Thymus (tissue), 11 donors: ENCODE results near the gene SYTL3. TPM values are rescaled to one million over a fixed set of nuclear protein-coding genes. Genes with fewer than 3 reads are reported as not detected.

ENCODE experiments used
- DNase-seq, 9 donors: peaks; one replicate each; pipeline ENCODE4 v3.0.0-alpha.2; 2013; ENCODE audit warnings: low spot score in 9 of 9, low read depth in 6 of 9, missing footprints in 1 of 9
- H3K27ac ChIP-seq, 2 donors: one replicate each; pipeline ENCODE4 v1.5.1; 2013; ENCODE audit warnings: control low read depth in 1 of 2, low read depth in 1 of 2, low read length in 1 of 2, mild to moderate bottlenecking in 1 of 2, moderate library complexity in 1 of 2
- H3K27me3 ChIP-seq, 2 donors: one replicate each; pipeline ENCODE4 v1.5.1; 2013; ENCODE audit warnings: low read length in 1 of 2; ENCODE audit not compliant: control insufficient read depth in 2 of 2, insufficient read depth in 1 of 2
- H3K36me3 ChIP-seq, 2 donors: one replicate each; pipeline ENCODE4 v1.5.1; 2013; ENCODE audit warnings: low read length in 1 of 2, mild to moderate bottlenecking in 1 of 2, moderate library complexity in 1 of 2; ENCODE audit not compliant: control insufficient read depth in 2 of 2, insufficient read depth in 2 of 2
- H3K4me1 ChIP-seq, 2 donors: one replicate each; pipeline ENCODE4 v1.5.1; 2013; ENCODE audit warnings: low read length in 2 of 2; ENCODE audit not compliant: control insufficient read depth in 2 of 2, insufficient read depth in 2 of 2
- H3K4me3 ChIP-seq, 2 donors: one replicate each; pipeline ENCODE4 v1.5.1; 2013; ENCODE audit warnings: low read length in 2 of 2, control low read depth in 1 of 2, mild to moderate bottlenecking in 1 of 2
- H3K9me3 ChIP-seq, 2 donors: one replicate each; pipeline ENCODE4 v1.5.1; 2013; ENCODE audit warnings: low read length in 1 of 2, mild to moderate bottlenecking in 1 of 2; ENCODE audit not compliant: control insufficient read depth in 2 of 2, insufficient read depth in 1 of 2
- WGBS: extraction: QIAGEN DNeasy Blood & Tissue Kit; methylation state at CpG from one replicate; pipeline ENCODE4 v1.1.7; 2013; 5-methylcytosine and 5-hydroxymethylcytosine counted together
- polyA plus RNA-seq: library from polyadenylated mRNA; stranded (reverse); fragments of 200-250 nt; gene quantifications from one replicate; pipeline ENCODE4 v1.2.3, GENCODE V29; 2013
- total RNA-seq: library from RNA; stranded (reverse); fragments of 120-200 nt; gene quantifications from one replicate; pipeline ENCODE4 v1.2.4, GENCODE V29; 2013
- donor health status: healthy.

Gene SYTL3
- total and polyA plus RNA-seq, 2 donors = 22.6 to 109 TPM

DNA sequence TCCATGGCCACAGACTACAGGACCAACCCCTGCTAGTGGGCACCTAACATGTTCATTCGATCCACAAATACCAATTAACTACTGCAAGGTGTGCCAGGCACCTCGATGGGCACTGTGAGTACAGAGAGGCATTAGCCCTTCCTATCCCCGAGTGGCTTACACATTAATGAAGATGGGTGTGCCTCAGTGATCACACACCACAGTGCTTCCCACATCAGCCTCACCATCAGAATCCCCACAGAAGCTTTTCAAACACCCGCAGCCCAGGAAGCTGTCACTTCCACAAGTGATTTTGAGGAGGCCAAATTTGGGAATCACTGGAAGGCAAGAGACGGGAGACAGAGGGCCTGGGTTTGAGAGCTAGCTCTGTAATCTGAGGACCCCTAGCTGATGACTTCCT lies 145.7 kb downstream of the SYTL3 start:
- H3K4me3 ChIP-seq = no peak overlapping the region
- H3K27ac ChIP-seq = no peak overlapping the region
- peaks cover 3 to 16% of the 10 kb centered on the region in 2 donors for H3K36me3 ChIP-seq
- H3K9me3 ChIP-seq = no peaks in the 10 kb centered on the region
- 97% methylated on average over 5 of the region's 5 CpGs for WGBS
- H3K4me1 ChIP-seq = peaks cover 2 to 19% of the 10 kb centered on the region in 2 donors
- no peak for DNase-seq
- no peaks in the 10 kb centered on the region for H3K27me3 ChIP-seq

DNA sequence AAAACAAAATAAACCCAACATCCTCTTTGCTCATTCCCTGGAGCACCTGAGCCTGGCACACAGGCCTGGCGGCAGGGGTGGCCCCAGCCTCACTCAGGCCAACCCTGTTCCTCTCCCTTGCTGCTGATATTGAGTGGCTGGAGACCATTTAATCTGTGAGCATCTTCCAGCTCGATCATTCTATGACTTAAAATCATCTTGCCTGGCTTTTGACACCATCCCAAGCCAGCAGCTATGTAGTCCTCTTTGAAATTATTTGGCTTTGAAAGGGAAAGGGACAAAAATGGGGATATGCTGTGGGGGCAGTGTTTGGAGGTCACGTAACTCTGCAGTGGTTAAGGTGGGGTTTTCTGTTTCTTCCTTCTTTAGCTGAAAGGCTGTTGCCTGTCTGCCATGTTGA lies 146.5 kb downstream of the SYTL3 start:
- H3K36me3 ChIP-seq = peaks cover 3 to 20% of the 10 kb centered on the region in 2 donors
- DNase-seq = no peak
- H3K4me1 ChIP-seq = peaks cover 2 to 17% of the 10 kb centered on the region in 2 donors
- peak overlapping the region in 1 of 2 donors; percentile 15 for H3K27ac ChIP-seq
- no peaks in the 10 kb centered on the region for H3K9me3 ChIP-seq
- H3K27me3 ChIP-seq = no peaks in the 10 kb centered on the region
- 80% methylated on average over 3 of the region's 3 CpGs for WGBS
- H3K4me3 ChIP-seq = no peak overlapping the region

DNA sequence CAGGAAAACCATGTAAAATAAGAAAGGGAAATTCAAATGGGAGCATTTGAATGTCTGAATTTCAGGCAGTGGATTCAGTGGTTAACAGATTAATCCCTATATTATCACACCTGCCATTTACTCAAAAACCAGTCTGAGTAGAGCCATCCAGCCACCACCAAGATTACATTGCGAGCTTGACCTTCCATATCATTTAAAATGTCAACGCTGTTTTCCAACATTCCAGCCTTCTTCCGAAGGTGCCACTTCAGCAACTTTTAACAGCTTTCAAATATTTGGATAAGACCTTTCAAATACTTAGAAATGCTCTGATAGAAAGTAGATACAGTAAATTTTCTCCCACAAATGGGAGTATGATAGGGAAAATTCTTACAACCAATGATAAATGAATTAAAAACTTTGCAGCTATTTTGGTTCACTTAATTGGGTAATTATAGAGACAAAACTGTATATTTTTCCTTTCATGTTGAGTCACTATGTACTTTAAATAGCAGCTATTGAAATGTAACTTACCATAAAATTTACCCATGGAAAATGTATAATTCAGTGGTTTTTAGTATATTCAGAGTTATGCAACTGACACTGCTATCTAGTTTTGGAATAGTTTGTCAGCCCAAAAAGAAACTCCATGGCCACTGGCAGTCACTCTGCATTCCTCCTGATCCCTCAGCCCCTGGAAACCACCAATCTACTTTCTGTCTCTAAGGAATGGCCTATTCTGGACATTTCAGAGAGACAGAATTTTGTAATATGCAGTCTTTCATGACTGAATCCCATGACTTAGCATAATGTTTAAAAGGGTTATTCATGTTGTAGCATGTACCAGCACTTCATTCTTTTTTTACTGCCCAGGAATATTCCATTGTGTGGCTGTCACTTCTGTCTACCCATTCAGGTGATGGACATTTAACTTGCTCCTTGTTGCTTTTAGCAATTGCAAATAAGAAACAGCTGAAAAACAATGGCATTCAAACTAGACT lies 147.8 kb downstream of the SYTL3 start:
- Histone ChIP-seq H3K4me3 (no peak overlapping the region), H3K27ac (peak overlapping the region; percentile 31 to 59), H3K36me3 (peaks cover 8 to 28% of the 10 kb centered on the region in 2 donors), H3K4me1 (peaks cover 2 to 16% of the 10 kb centered on the region in 2 donors), H3K27me3 (no peaks in the 10 kb centered on the region), H3K9me3 (no peaks in the 10 kb centered on the region)
- no peak for DNase-seq
- whole genome bisulfite sequencing = 98% methylated on average over 3 of the region's 3 CpGs

DNA sequence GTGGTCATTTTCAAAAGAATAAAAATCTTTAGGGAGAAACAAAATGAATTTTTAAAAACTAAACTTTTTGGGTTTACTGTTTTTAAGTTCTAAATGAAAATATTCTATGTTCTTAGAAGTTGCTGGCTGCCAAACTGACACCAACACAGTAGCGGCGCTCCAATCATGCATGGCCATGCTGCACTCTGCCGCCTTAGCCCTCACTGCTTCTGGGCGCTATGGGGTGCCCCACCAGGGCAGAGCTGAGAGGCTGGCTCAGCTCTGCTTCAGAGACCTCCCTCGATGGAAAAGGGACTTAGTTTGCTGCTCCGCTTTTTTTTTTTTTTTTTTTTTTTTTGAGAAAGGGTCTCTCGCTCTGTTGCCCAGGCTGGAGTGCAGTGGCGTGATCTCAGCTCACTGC lies 148.5 kb downstream of the SYTL3 start:
- Histone ChIP-seq H3K27me3 (no peaks in the 10 kb centered on the region), H3K9me3 (no peaks in the 10 kb centered on the region), H3K4me1 (peaks cover 6 to 22% of the 10 kb centered on the region in 2 donors), H3K36me3 (peaks cover 8 to 28% of the 10 kb centered on the region in 2 donors), H3K27ac (peak overlapping the region in 1 of 2 donors; percentile 15), H3K4me3 (no peak overlapping the region)
- no peak for DNase-seq
- 94% methylated on average over 8 of the region's 8 CpGs for WGBS

DNA sequence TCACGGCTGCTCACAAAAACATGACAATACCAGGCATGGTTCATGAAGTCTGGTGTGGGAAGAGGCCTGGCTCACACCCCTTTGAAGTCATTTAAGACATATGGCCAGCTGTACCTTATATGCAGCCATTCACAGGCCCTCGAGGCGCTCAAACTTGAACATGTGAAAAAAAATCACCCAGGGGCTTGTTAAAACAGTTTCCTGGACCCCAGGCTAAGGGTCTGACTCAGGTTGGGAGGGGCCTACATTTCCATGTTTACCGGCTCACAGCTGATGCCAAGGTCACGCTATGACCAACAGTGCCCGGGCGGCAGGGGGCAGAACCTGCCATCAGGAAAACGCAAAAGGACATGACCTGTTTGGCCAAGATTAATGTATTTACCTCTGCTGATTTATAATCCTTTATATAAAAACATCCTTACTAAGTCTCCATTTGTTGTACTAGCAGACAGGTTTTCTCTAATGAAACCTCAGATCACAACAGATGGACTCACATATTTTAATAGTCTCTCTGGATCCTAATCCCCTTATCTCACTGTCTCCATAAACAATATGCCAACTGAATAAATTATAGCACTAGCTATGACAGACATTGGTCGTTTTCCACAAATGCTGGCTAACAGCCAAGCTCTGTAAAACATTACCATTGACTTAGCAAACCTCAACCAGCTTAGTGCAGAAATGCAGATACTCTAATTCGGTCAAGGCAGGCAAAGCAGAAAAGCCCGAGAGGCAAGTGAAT lies 149.4 kb downstream of the SYTL3 start:
- Histone ChIP-seq H3K9me3 (no peaks in the 10 kb centered on the region), H3K27me3 (no peaks in the 10 kb centered on the region), H3K36me3 (peaks cover 8 to 28% of the 10 kb centered on the region in 2 donors), H3K4me3 (no peak overlapping the region), H3K27ac (no peak overlapping the region), H3K4me1 (peaks cover 8 to 27% of the 10 kb centered on the region in 2 donors)
- DNase-seq = no peak
- WGBS = 73% methylated on average over 11 of the region's 11 CpGs

DNA sequence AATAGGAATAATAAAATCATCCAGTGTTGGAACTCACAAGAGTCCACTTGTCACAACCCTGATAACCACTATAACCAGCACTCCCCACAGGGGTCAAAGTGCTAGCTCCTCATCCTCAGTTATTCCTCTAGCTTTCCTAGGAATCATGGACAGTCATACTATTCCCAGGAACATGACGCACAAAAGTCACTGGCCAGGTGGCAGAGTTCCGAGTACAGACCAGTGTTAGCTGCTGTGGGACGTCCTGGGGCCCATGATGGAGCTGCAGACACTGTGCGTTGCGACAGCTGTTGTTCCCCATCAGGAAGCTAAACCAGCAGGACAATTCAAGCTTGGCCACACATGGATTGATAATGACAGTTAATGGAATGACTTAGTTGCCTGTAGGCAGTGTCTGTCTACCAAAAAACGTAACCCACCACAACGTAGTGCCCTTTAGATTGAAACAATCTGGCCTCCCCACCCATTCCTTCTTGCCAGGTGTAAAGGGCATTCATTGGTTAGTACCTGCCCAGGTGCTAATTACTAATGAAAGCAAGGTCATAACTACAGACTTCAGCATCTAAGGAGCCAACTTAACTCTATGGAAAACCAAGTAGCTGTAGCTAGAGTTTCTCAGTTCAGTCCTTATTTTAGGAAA lies 151.9 kb downstream of the SYTL3 start:
- DNase-seq = no peak
- Histone ChIP-seq H3K27me3 (no peaks in the 10 kb centered on the region), H3K4me3 (no peak overlapping the region), H3K27ac (no peak overlapping the region), H3K4me1 (peaks cover 13 to 27% of the 10 kb centered on the region in 2 donors), H3K9me3 (no peaks in the 10 kb centered on the region), H3K36me3 (peaks cover 11 to 28% of the 10 kb centered on the region in 2 donors)
- WGBS = 98% methylated on average over 7 of the region's 7 CpGs

DNA sequence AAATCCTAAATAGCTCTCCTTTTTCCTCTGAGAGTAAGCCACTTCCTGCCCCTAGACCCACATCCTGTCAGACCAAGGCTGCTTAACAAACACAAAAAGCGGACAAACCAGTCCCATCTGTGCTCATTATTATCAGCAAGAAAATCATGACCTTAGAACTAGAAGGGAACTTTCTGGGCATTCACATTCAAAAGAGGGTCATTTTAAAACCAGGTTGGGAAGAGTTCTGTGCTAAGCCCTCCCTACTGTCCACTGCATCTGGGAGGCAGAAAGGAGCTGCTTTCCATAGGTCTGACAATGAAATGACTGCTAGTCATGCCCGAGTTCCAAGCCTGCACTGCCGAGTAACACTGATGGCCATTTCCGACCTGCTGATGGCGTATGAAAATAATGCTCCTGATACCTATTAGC lies 153.9 kb downstream of the SYTL3 start:
- Histone ChIP-seq H3K36me3 (peaks cover 11 to 42% of the 10 kb centered on the region in 2 donors), H3K4me3 (peak overlapping the region; percentile 8 to 11), H3K4me1 (peaks cover 24 to 38% of the 10 kb centered on the region in 2 donors), H3K27ac (peak overlapping the region; percentile 70 to 80), H3K27me3 (no peaks in the 10 kb centered on the region), H3K9me3 (no peaks in the 10 kb centered on the region)
- DNase-seq = peak in 5 of 9 donors; percentile 56 to 81 (median 61)
- WGBS = 13% methylated on average over 5 of the region's 5 CpGs

DNA sequence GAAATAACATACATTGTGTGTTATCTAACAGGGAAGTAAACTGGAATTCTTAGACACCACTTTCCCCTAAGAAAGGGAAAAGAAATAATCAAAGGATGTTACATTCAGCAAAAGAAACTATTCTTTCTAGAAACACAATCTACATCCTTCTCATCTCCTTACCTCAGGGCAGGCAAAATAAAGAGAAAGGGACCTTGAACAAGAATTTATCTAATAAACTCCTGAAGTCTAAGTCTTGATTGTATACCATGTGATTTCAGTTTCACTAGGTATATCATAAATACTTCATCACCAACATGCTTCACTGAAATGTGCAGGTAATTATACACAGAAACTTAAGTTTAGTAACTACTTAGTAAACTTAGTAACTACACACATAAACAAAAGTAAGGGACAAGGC lies 154.4 kb downstream of the SYTL3 start:
- Histone ChIP-seq H3K27me3 (no peaks in the 10 kb centered on the region), H3K4me1 (peaks cover 27 to 38% of the 10 kb centered on the region in 2 donors), H3K4me3 (peak overlapping the region; percentile 8 to 11), H3K27ac (peak overlapping the region; percentile 70 to 80), H3K9me3 (no peaks in the 10 kb centered on the region), H3K36me3 (peaks cover 9 to 46% of the 10 kb centered on the region in 2 donors)
- DNase-seq = no peak
